IPS-20b (cell line): ENCODE measurements around the gene OR2F1.

Source experiments
- H3K27ac ChIP-seq: one replicate; pipeline ENCODE4 v1.5.1; 2013; ENCODE audit warnings: low read length
- H3K27me3 ChIP-seq: 2 replicates; pipeline ENCODE4 v1.6.1; 2013; ENCODE audit warnings: mild to moderate bottlenecking, low read length, inconsistent platforms; ENCODE audit not compliant: insufficient read depth
- H3K36me3 ChIP-seq: 2 replicates; pipeline ENCODE4 v1.6.1; 2013; ENCODE audit warnings: low read depth, mild to moderate bottlenecking, inconsistent platforms, low read length, moderate library complexity; ENCODE audit not compliant: insufficient read depth
- H3K4me1 ChIP-seq: 2 replicates; pipeline ENCODE4 v1.6.1; 2013; ENCODE audit warnings: mild to moderate bottlenecking, control low read depth, inconsistent platforms, low read length, moderate library complexity; ENCODE audit not compliant: insufficient read depth
- H3K4me3 ChIP-seq: 2 replicates; pipeline ENCODE4 v1.5.1; 2013; ENCODE audit warnings: mild to moderate bottlenecking, low read length, inconsistent platforms
- H3K9ac ChIP-seq: 2 replicates; pipeline ENCODE4 v1.6.1; 2013; ENCODE audit warnings: low read depth, mild to moderate bottlenecking, inconsistent platforms, low read length, moderate library complexity
- H3K9me3 ChIP-seq: 2 replicates; pipeline ENCODE4 v1.6.1; 2013; ENCODE audit warnings: mild to moderate bottlenecking, low read depth, low read length, inconsistent platforms; ENCODE audit not compliant: insufficient read depth

Gene OR2F1

GRCh38 chr7:143931739-143932138, 22.9 kb upstream of the OR2F1 start:
- no peak overlapping the region for H3K9ac ChIP-seq
- no peak overlapping the region for H3K27ac ChIP-seq
- H3K36me3 ChIP-seq = no peaks in the 10 kb centered on the region
- no peak overlapping the region for H3K4me3 ChIP-seq
- no peaks in the 10 kb centered on the region for H3K27me3 ChIP-seq
- H3K4me1 ChIP-seq = no peaks in the 10 kb centered on the region
- no peaks in the 10 kb centered on the region for H3K9me3 ChIP-seq

- H3K27ac ChIP-seq = no peak within 1 kb of the TSS
- H3K27me3 ChIP-seq = no peaks in the 10 kb centered on the region
- H3K36me3 ChIP-seq = no peaks in the 10 kb centered on the region
- no peak within 1 kb of the TSS for H3K9ac ChIP-seq
- H3K9me3 ChIP-seq = no peaks in the 10 kb centered on the region
- H3K4me3 ChIP-seq = no peak within 1 kb of the TSS
- no peaks in the 10 kb centered on the region for H3K4me1 ChIP-seq
Measured at GRCh38 chr7:143934526-143935325, 19.9 kb upstream of the OR2F1 start, which contains the start of gene OR2F2. OR2F2 (plus strand) TSS chr7:143935233; CDS start chr7:143935233, 0 bp downstream.

- Histone ChIP-seq H3K9ac (no peak overlapping the region), H3K27me3 (no peaks in the 10 kb centered on the region), H3K36me3 (no peaks in the 10 kb centered on the region), H3K9me3 (no peaks in the 10 kb centered on the region), H3K4me3 (no peak overlapping the region), H3K4me1 (no peaks in the 10 kb centered on the region), H3K27ac (no peak overlapping the region)
Measured at GRCh38 chr7:143936087-143937009, 18.3 kb upstream of the OR2F1 start.

- Histone ChIP-seq H3K4me1 (no peaks in the 10 kb centered on the region), H3K27me3 (no peaks in the 10 kb centered on the region), H3K9me3 (no peaks in the 10 kb centered on the region), H3K36me3 (no peaks in the 10 kb centered on the region), H3K4me3 (no peak overlapping the region), H3K27ac (no peak overlapping the region), H3K9ac (no peak overlapping the region)
Measured at GRCh38 chr7:143938379-143939243, 16.0 kb upstream of the OR2F1 start.

- no peaks in the 10 kb centered on the region for H3K4me1 ChIP-seq
- no peak overlapping the region for H3K9ac ChIP-seq
- no peaks in the 10 kb centered on the region for H3K36me3 ChIP-seq
- H3K27ac ChIP-seq = no peak overlapping the region
- no peaks in the 10 kb centered on the region for H3K27me3 ChIP-seq
- no peaks in the 10 kb centered on the region; the same call in 1 of the 2 replicates for H3K9me3 ChIP-seq
- no peak overlapping the region for H3K4me3 ChIP-seq
Measured at GRCh38 chr7:143945423-143945822, 9.2 kb upstream of the OR2F1 start.

- no peaks in the 10 kb centered on the region for H3K4me1 ChIP-seq
- H3K9me3 ChIP-seq = no peaks in the 10 kb centered on the region; the same call in 1 of the 2 replicates
- H3K9ac ChIP-seq = no peak overlapping the region
- H3K27ac ChIP-seq = no peak overlapping the region
- no peaks in the 10 kb centered on the region for H3K36me3 ChIP-seq
- H3K4me3 ChIP-seq = no peak overlapping the region
- H3K27me3 ChIP-seq = no peaks in the 10 kb centered on the region
Measured at GRCh38 chr7:143947111-143947510, 7.5 kb upstream of the OR2F1 start.

GRCh38 chr7:143948733-143949132, 5.9 kb upstream of the OR2F1 start:
- no peaks in the 10 kb centered on the region for H3K36me3 ChIP-seq
- no peak overlapping the region for H3K9ac ChIP-seq
- no peak overlapping the region for H3K4me3 ChIP-seq
- H3K9me3 ChIP-seq = no peaks in the 10 kb centered on the region; the same call in 1 of the 2 replicates
- H3K4me1 ChIP-seq = no peaks in the 10 kb centered on the region
- no peaks in the 10 kb centered on the region for H3K27me3 ChIP-seq
- H3K27ac ChIP-seq = no peak overlapping the region

- Histone ChIP-seq H3K9me3 (no peaks in the 10 kb centered on the region), H3K9ac (no peak overlapping the region), H3K36me3 (no peaks in the 10 kb centered on the region), H3K4me1 (peaks cover 5% of the 10 kb centered on the region; the same call in 1 of the 2 replicates), H3K27me3 (no peaks in the 10 kb centered on the region), H3K27ac (no peak overlapping the region), H3K4me3 (no peak overlapping the region)
Measured at GRCh38 chr7:143953421-143953820, 1.2 kb upstream of the OR2F1 start.

GRCh38 chr7:143954135-143954534, 509 bp upstream of the OR2F1 start:
- no peaks in the 10 kb centered on the region for H3K9me3 ChIP-seq

GRCh38 chr7:143958781-143959180, 4.1 kb downstream of the OR2F1 start:
- Histone ChIP-seq H3K36me3 (no peaks in the 10 kb centered on the region), H3K27me3 (no peaks in the 10 kb centered on the region), H3K4me1 (peaks cover 10% of the 10 kb centered on the region; the same call in 1 of the 2 replicates), H3K9ac (no peak overlapping the region), H3K27ac (no peak overlapping the region), H3K4me3 (no peak overlapping the region), H3K9me3 (no peaks in the 10 kb centered on the region)

More at GRCh38 chr7:143954135-143954534, 509 bp upstream of the OR2F1 start:
- Histone ChIP-seq H3K4me3 (no peak overlapping the region), H3K4me1 (peaks cover 10% of the 10 kb centered on the region; the same call in 1 of the 2 replicates), H3K36me3 (no peaks in the 10 kb centered on the region), H3K27ac (no peak overlapping the region), H3K27me3 (no peaks in the 10 kb centered on the region), H3K9ac (no peak overlapping the region)
